Endothelial cell of umbilical vein (primary cell): ENCODE data around the gene ASXL2. TPM values are rescaled to one million over a fixed set of nuclear protein-coding genes. Genes with fewer than 3 reads are reported as not detected.

Experiments
- BruUV-seq: library from RNA; stranded (reverse); fragments of 400-500 nt; replicated peaks from 2 replicates; lab custom pipeline; 2021; lab: Mats Ljungman, UMichigan
- CTCF ChIA-PET: fragments of 300-600, 350-600 bp; sonication (Branson Sonifier 250); formaldehyde crosslinking; loops from one replicate; lab custom pipeline; 2021; ENCODE audit warnings: antibody characterized with exemption, inconsistent platforms; lab: Charles Lee
- POLR2A ChIA-PET: fragments of 300-600, 350-600 bp; sonication (Branson Sonifier 250); formaldehyde crosslinking; loops from one replicate; lab custom pipeline; 2021; ENCODE audit warnings: antibody characterized with exemption, inconsistent platforms; lab: Charles Lee
- DNase-seq: peaks from one replicate; pipeline ENCODE4 v3.0.0-alpha.2; 2011; ENCODE audit warnings: low read depth, low spot score
- FAIRE-seq: peaks from 2 replicates; lab custom pipeline; 2011; peaks lifted over from hg19 to GRCh38; lab: Jason Lieb, UNC
- H2AFZ ChIP-seq: 2 replicates; pipeline ENCODE4 v1.6.0; 2012; ENCODE audit warnings: low read depth, low read length, control low read depth, inconsistent platforms
- H3K27ac ChIP-seq: 2 replicates; pipeline ENCODE4 v1.5.1; 2011; ENCODE audit warnings: low read depth, mild to moderate bottlenecking, control low read depth, low read length, moderate library complexity; ENCODE audit not compliant: insufficient read depth
- H3K27me3 ChIP-seq, 2 experiments: 2 replicates each; pipeline versions ENCODE4 v1.6.0 to v1.6.1; 2011; ENCODE audit warnings: low read length in 2 of 2, mixed read lengths in 1 of 2; ENCODE audit not compliant: control insufficient read depth in 2 of 2, insufficient read depth in 2 of 2
- H3K36me3 ChIP-seq, 2 experiments: 2 replicates in 1 of 2; 3 replicates in 1 of 2; pipeline ENCODE4 v1.5.1; 2011; ENCODE audit warnings: low read length in 2 of 2, mild to moderate bottlenecking in 1 of 2, moderate library complexity in 1 of 2; ENCODE audit not compliant: control insufficient read depth in 2 of 2, insufficient read depth in 2 of 2; ENCODE audit errors: extremely low read depth in 1 of 2
- H3K4me1 ChIP-seq: 3 replicates; pipeline ENCODE4 v1.5.1; 2011; ENCODE audit warnings: mild to moderate bottlenecking, low read length; ENCODE audit not compliant: control insufficient read depth, insufficient read depth; ENCODE audit errors: extremely low read depth
- H3K4me2 ChIP-seq: 2 replicates; pipeline ENCODE4 v1.6.1; 2011; ENCODE audit warnings: low read length, control low read depth, mixed read lengths; ENCODE audit not compliant: insufficient read depth
- H3K4me3 ChIP-seq, 3 experiments: fragments of 200-600 bp in 1 of 3; sonication (generic), shearing (Covaris generic) in 1 of 3; replicated peaks in 1 of 3; 2 replicates each; pipeline ENCODE4 v1.5.1; 2011 to 2016; ENCODE audit warnings: control low read depth in 3 of 3, low read length in 3 of 3, mild to moderate bottlenecking in 2 of 3, inconsistent platforms in 1 of 3, low read depth in 1 of 3, moderate library complexity in 1 of 3; ENCODE audit not compliant: insufficient read depth in 1 of 3
- H3K79me2 ChIP-seq: 2 replicates; pipeline ENCODE4 v1.6.0; 2012; ENCODE audit warnings: low read length, inconsistent platforms; ENCODE audit not compliant: control insufficient read depth, insufficient read depth
- H3K9ac ChIP-seq: replicated peaks from 2 replicates; pipeline ENCODE3; 2011; ENCODE audit warnings: low read length, control low read depth; ENCODE audit not compliant: insufficient read depth; ENCODE audit errors: extremely low read depth
- H3K9me1 ChIP-seq: replicated peaks from 3 replicates; pipeline ENCODE4 v1.6.0; 2011; ENCODE audit warnings: mild to moderate bottlenecking, low read length; ENCODE audit not compliant: control insufficient read depth, insufficient read depth; ENCODE audit errors: extremely low read depth
- H3K9me3 ChIP-seq: replicated peaks from 2 replicates; pipeline ENCODE4 v1.5.1; 2012; ENCODE audit warnings: low read length, inconsistent platforms; ENCODE audit not compliant: control insufficient read depth, insufficient read depth
- H4K20me1 ChIP-seq: replicated peaks from 2 replicates; pipeline ENCODE3; 2011; ENCODE audit warnings: mild to moderate bottlenecking, low read length; ENCODE audit not compliant: control insufficient read depth, insufficient read depth; ENCODE audit errors: extremely low read depth
- CTCF ChIP-seq, 2 donors: IDR thresholded peaks; 1 replicate in 1 of 2; 2 replicates in 1 of 2; pipeline ENCODE4 v1.5.1; 2011; ENCODE audit warnings: low read length in 2 of 2, mild to moderate bottlenecking in 2 of 2, moderate library complexity in 2 of 2, control low read depth in 1 of 2, inconsistent platforms in 1 of 2, low read depth in 1 of 2; ENCODE audit not compliant: insufficient read depth in 1 of 2; ENCODE audit errors: extremely low read depth in 1 of 2
- EZH2 ChIP-seq: IDR thresholded peaks from 2 replicates; pipeline ENCODE4 v1.6.1; 2012; ENCODE audit warnings: borderline replicate concordance, low read depth, mild to moderate bottlenecking, moderate library complexity, low read length, inconsistent platforms; ENCODE audit not compliant: severe bottlenecking
- FOS ChIP-seq: IDR thresholded peaks from 2 replicates; pipeline ENCODE4 v1.6.1; 2011; ENCODE audit warnings: mild to moderate bottlenecking, low read length, moderate library complexity, borderline replicate concordance; ENCODE audit not compliant: insufficient read depth
- GATA2 ChIP-seq: IDR thresholded peaks from 2 replicates; pipeline ENCODE4 v1.7.0; 2011; ENCODE audit warnings: low read depth, mild to moderate bottlenecking, moderate library complexity, mixed read lengths, low read length; ENCODE audit not compliant: insufficient read length, insufficient read depth
- JUN ChIP-seq: IDR thresholded peaks from 2 replicates; pipeline ENCODE4 v1.6.1; 2011; ENCODE audit warnings: borderline replicate concordance, low read depth; ENCODE audit not compliant: insufficient read length, insufficient read depth
- MAX ChIP-seq: IDR thresholded peaks from 2 replicates; pipeline ENCODE4 v1.6.1; 2011; ENCODE audit not compliant: insufficient read depth, insufficient read length
- MYC ChIP-seq: IDR thresholded peaks from one replicate; pipeline ENCODE4 v1.6.1; 2011; ENCODE audit warnings: mild to moderate bottlenecking, low read depth, low read length
- POLR2A ChIP-seq: IDR thresholded peaks from 2 replicates; pipeline ENCODE4 v1.6.1; 2012; ENCODE audit warnings: low read depth, mild to moderate bottlenecking, control low read depth, low read length
- POLR2AphosphoS5 ChIP-seq: IDR thresholded peaks from 2 replicates; pipeline ENCODE4 v1.6.1; 2012; ENCODE audit warnings: low read depth, mild to moderate bottlenecking, control low read depth, low read length, moderate library complexity; ENCODE audit not compliant: insufficient read depth
- dilution Hi-C: fragments of 300-500 bp; cut with MboI; formaldehyde crosslinking; loops from one replicate; pipeline ENCODE4 v1.15.0; 2019; ENCODE audit warnings: low sequenced_read_pairs; ENCODE audit not compliant: extremely low pct_ligation_motif_present
- intact Hi-C: fragments of 100-400 bp; cut with micrococcal nuclease; formaldehyde crosslinking; loops from one replicate; pipeline ENCODE4 v1.10.0; 2022
- polyA plus RNA-seq, 4 experiments: library from polyadenylated mRNA; depleted of rRNA in 3 of 4; stranded (reverse) in 3 of 4; unstranded in 1 of 4; fragments of >200 nt; gene quantifications; 2 replicates each; pipeline versions ENCODE4 v1.2.1 to v1.2.3, GENCODE V29; 2011 to 2012; ENCODE audit warnings: missing spikeins in 1 of 4
- total RNA-seq: library from RNA; stranded (reverse); gene quantifications from 2 replicates; pipeline ENCODE4 v1.2.3, GENCODE V29; 2021

ASXL2 gene
- total and polyA plus RNA-seq, 2 donors (not counting 3 experiments of a cell fraction or from before 2014, with no cell fraction given), result 6.1 to 33.8 TPM

- Histone ChIP-seq H3K9ac (no peak overlapping the region), H2AFZ (no peak overlapping the region), H3K9me1 (no peaks in the 10 kb centered on the region), H3K79me2 (peaks cover 14% of the 10 kb centered on the region), H3K4me1 (no peaks in the 10 kb centered on the region), H3K36me3 (no peaks in the 10 kb centered on the region), H3K27me3 (no peaks in the 10 kb centered on the region), H3K9me3 (no peaks in the 10 kb centered on the region), H3K4me3 (no peak overlapping the region), H3K4me2 (no peak overlapping the region), H3K27ac (no peak overlapping the region), H4K20me1 (peaks cover 3% of the 10 kb centered on the region)
- ChIA-PET CTCF (no interaction called here), POLR2A (no interaction called here)
- no TSS peak for BruUV-seq
- intact Hi-C loops (no loop called here), dilution Hi-C loops (no loop called here)
- no peak for TF ChIP-seq FOS
- TF ChIP-seq POLR2AphosphoS5, result no peak
- no peak for TF ChIP-seq CTCF (IDR thresholded peaks at IDR 0.05; ENCODE audit: extremely low read depth in 1 of 2, insufficient read depth in 1 of 2, low read depth in 1 of 2, low read length in 2 of 2)
- no peak for TF ChIP-seq EZH2
- TF ChIP-seq MAX, result no peak
- no peak for TF ChIP-seq MYC
- TF ChIP-seq GATA2, result no peak
- TF ChIP-seq POLR2A, result no peak
- no peak for TF ChIP-seq JUN
- FAIRE-seq (no peak), DNase-seq (no peak)
Measured at GRCh38 chr2:25832897-25833296, 45.4 kb downstream of the ASXL2 start.
